Small intestine (tissue), 7 donors: ENCODE measurements around the gene MAPRE3. TPM values are rescaled to one million over a fixed set of nuclear protein-coding genes. Genes with fewer than 3 reads are reported as not detected.
A peak's percentile ranks its signal among the peaks of the same experiment; 100 is the strongest.

ENCODE experiments used
- DNase-seq, 2 donors: peaks; one replicate each; pipeline versions ENCODE4 v3.0.0 to v3.0.0-alpha.2; 2013
- FAIRE-seq: peaks from 2 replicates; lab custom pipeline; 2012; peaks lifted over from hg19 to GRCh38; lab: Jason Lieb, UNC
- H3K27ac ChIP-seq, 3 donors: one replicate each; pipeline ENCODE4 v1.5.1; 2013; ENCODE audit warnings: low read length in 2 of 3, mild to moderate bottlenecking in 2 of 3, control low read depth in 1 of 3, inconsistent platforms in 1 of 3, low read depth in 1 of 3, moderate library complexity in 1 of 3
- H3K27me3 ChIP-seq, 3 donors: one replicate each; pipeline ENCODE4 v1.6.1; 2013; ENCODE audit warnings: low read length in 3 of 3, inconsistent platforms in 1 of 3; ENCODE audit not compliant: control insufficient read depth in 3 of 3, insufficient read depth in 3 of 3
- H3K36me3 ChIP-seq, 3 donors: one replicate each; pipeline ENCODE4 v1.6.1; 2013; ENCODE audit warnings: low read length in 3 of 3, inconsistent platforms in 1 of 3, low read depth in 1 of 3, mild to moderate bottlenecking in 1 of 3, moderate library complexity in 1 of 3; ENCODE audit not compliant: control insufficient read depth in 3 of 3, insufficient read depth in 2 of 3
- H3K4me1 ChIP-seq, 3 donors: one replicate each; pipeline ENCODE4 v1.6.1; 2013; ENCODE audit warnings: low read length in 2 of 3, inconsistent platforms in 1 of 3, low read depth in 1 of 3, mild to moderate bottlenecking in 1 of 3, moderate library complexity in 1 of 3; ENCODE audit not compliant: control insufficient read depth in 3 of 3, insufficient read depth in 2 of 3
- H3K4me3 ChIP-seq, 3 donors: one replicate each; pipeline ENCODE4 v1.5.1; 2013; ENCODE audit warnings: low read length in 3 of 3, control low read depth in 1 of 3, inconsistent platforms in 1 of 3, low read depth in 1 of 3, mild to moderate bottlenecking in 1 of 3, moderate library complexity in 1 of 3
- H3K9me3 ChIP-seq, 2 donors: one replicate each; pipeline ENCODE4 v1.6.1; 2013; ENCODE audit warnings: low read depth in 1 of 2, low read length in 1 of 2; ENCODE audit not compliant: control insufficient read depth in 2 of 2, insufficient read depth in 1 of 2
- WGBS, 3 donors: extraction: QIAGEN DNeasy Blood & Tissue Kit; methylation state at CpG; one replicate each; pipeline ENCODE4 v1.1.7; 2013; 5-methylcytosine and 5-hydroxymethylcytosine counted together
- polyA plus RNA-seq, 4 donors: library from polyadenylated mRNA; stranded (reverse) in 3 of 4; unstranded in 1 of 4; fragments of 200-250 nt in 3 of 4; fragments of 120-200 nt in 1 of 4; gene quantifications; one replicate each; pipeline versions ENCODE4 v1.2.1 to v1.2.3, GENCODE V29; 2013
- donor health status: healthy with polysubstance abuse.
- donor health status: control.
- donor health status: control.
- donor health status: Bipolar disorder and iron deficiency.
- donor health status: healthy.

The MAPRE3 gene
- polyA plus RNA-seq, 4 donors, result 2.9 to 11.1 (median 6.0) TPM

GRCh38 chr2:26957041-26957440 lies 13.4 kb upstream of the MAPRE3 start:
- no peaks in the 10 kb centered on the region for H3K36me3 ChIP-seq
- H3K4me3 ChIP-seq, result no peak overlapping the region
- H3K9me3 ChIP-seq, result no peaks in the 10 kb centered on the region
- peaks cover 0 to 33% (median 0%) of the 10 kb centered on the region in 3 donors for H3K27me3 ChIP-seq
- no peak overlapping the region for H3K27ac ChIP-seq
- H3K4me1 ChIP-seq, result peaks cover 0 to 2% (median 0%) of the 10 kb centered on the region in 3 donors
- WGBS, 3 donors, result 62 to 67% (median 65%) methylated on average over 3 of the region's 3 CpGs
- DNase-seq (no peak), FAIRE-seq (no peak)

DNA sequence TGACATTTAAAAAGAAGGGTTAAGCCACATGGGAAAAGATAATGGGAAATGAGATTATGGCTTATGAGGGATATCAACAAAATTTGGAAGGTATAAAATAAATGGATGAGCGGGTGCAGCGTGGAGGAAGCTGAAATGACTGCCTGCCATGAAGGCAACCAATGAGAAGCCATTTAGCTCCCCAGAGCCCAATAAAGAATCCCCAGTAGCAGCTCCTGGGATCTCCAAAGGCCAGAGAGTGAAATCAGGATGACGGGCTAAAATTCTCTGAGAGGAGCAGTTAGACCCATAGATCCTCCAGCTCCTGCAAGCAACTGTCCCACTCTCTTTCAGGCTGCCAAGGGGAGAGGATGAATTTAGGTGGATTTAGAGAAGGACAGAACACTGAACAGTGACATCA lies 12.9 kb upstream of the MAPRE3 start:
- FAIRE-seq, result no peak
- peaks cover 0 to 30% (median 0%) of the 10 kb centered on the region in 3 donors for H3K27me3 ChIP-seq
- WGBS, 3 donors, result 66 to 78% (median 70%) methylated on average over 3 of the region's 3 CpGs

DNA sequence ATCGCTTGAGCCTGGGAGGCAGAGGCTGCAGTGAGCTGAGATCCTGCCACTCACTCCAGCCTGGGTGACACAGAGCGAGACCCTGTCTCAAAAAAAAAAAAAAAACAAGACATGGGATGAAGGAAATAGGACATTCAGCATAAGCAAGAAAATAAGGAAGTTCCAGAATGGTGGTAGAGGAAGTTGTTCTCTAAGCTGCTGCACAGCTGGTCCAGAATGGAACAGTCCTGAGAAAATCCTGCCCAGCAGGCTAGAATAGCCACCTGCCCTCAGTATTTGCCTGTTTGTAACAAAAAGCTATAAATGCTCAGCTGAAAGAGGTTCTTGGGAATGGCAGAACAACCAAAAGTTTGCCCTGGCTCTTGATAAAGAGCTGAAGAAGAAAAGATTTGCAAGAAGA lies 11.1 kb upstream of the MAPRE3 start:
- H3K27me3 ChIP-seq, result peaks cover 0 to 23% (median 0%) of the 10 kb centered on the region in 3 donors
- no peak overlapping the region for H3K27ac ChIP-seq
- FAIRE-seq (no peak), DNase-seq (no peak)
- no peaks in the 10 kb centered on the region for H3K9me3 ChIP-seq
- WGBS, 3 donors, result 77 to 87% (median 85%) methylated on average over 2 of the region's 2 CpGs
- H3K4me3 ChIP-seq, result no peak overlapping the region
- peaks cover 0 to 7% (median 0%) of the 10 kb centered on the region in 3 donors for H3K4me1 ChIP-seq
- H3K36me3 ChIP-seq, result no peaks in the 10 kb centered on the region

More for the DNA sequence above, 12.9 kb upstream of the MAPRE3 start:
- H3K36me3 ChIP-seq, result no peaks in the 10 kb centered on the region
- no peak for DNase-seq
- peaks cover 0 to 2% (median 0%) of the 10 kb centered on the region in 3 donors for H3K4me1 ChIP-seq
- no peak overlapping the region for H3K4me3 ChIP-seq
- no peaks in the 10 kb centered on the region for H3K9me3 ChIP-seq
- no peak overlapping the region for H3K27ac ChIP-seq

- FAIRE-seq (no peak), DNase-seq (peak in 1 of 2 donors; percentile 82)
- H3K27ac ChIP-seq, result peak overlapping the region in 1 of 3 donors; percentile 46
- no peaks in the 10 kb centered on the region for H3K36me3 ChIP-seq
- H3K4me3 ChIP-seq, result no peak overlapping the region
- H3K9me3 ChIP-seq, result no peaks in the 10 kb centered on the region
- peaks cover 0 to 22% (median 0%) of the 10 kb centered on the region in 3 donors for H3K4me1 ChIP-seq
- WGBS, 3 donors, result 38 to 49% (median 41%) methylated on average over 3 of the region's 3 CpGs
- H3K27me3 ChIP-seq, result peaks cover 0 to 17% (median 0%) of the 10 kb centered on the region in 3 donors
Observed at GRCh38 chr2:26964446-26965130, 5.8 kb upstream of the MAPRE3 start.

DNA sequence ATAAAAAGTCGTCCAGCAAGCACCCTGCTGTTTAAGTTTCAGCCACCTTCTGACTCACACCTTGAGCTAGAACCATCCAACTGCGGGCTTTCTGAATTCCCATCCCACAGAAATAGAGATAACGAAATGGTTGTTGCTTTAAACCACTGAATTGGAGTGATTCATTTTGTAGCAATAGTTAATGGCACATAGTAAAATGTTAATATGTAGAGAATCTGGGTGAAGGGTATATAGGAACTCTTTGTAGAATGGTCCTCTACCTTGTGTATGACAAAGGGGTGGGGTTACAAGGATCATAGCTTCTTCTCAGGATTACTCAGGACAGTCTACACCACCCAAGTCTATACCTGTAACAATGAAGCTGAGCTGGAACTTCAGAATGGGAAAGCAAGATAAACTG lies 2.4 kb upstream of the MAPRE3 start:
- Histone ChIP-seq H3K36me3 (no peaks in the 10 kb centered on the region), H3K9me3 (no peaks in the 10 kb centered on the region), H3K4me3 (no peak overlapping the region), H3K4me1 (peaks cover 0 to 25% (median 0%) of the 10 kb centered on the region in 3 donors), H3K27me3 (peaks cover 0 to 17% (median 0%) of the 10 kb centered on the region in 3 donors), H3K27ac (no peak overlapping the region)
- FAIRE-seq (no peak), DNase-seq (peak in 1 of 2 donors; percentile 21)
- 48 to 63% (median 60%) methylated on average over 3 of the region's 3 CpGs for WGBS, 3 donors

- no peak for FAIRE-seq
- Histone ChIP-seq H3K4me3 (no peak overlapping the region), H3K9me3 (no peaks in the 10 kb centered on the region), H3K27ac (no peak overlapping the region), H3K4me1 (peaks cover 0 to 21% (median 0%) of the 10 kb centered on the region in 3 donors), H3K27me3 (peaks cover 0 to 17% (median 0%) of the 10 kb centered on the region in 3 donors), H3K36me3 (no peaks in the 10 kb centered on the region)
- DNase-seq, result peak in 1 of 2 donors; percentile 39
- 60 to 69% (median 60%) methylated on average over 10 of the region's 10 CpGs for WGBS, 3 donors
Observed at GRCh38 chr2:26969077-26969844, 1.2 kb upstream of the MAPRE3 start.

DNA sequence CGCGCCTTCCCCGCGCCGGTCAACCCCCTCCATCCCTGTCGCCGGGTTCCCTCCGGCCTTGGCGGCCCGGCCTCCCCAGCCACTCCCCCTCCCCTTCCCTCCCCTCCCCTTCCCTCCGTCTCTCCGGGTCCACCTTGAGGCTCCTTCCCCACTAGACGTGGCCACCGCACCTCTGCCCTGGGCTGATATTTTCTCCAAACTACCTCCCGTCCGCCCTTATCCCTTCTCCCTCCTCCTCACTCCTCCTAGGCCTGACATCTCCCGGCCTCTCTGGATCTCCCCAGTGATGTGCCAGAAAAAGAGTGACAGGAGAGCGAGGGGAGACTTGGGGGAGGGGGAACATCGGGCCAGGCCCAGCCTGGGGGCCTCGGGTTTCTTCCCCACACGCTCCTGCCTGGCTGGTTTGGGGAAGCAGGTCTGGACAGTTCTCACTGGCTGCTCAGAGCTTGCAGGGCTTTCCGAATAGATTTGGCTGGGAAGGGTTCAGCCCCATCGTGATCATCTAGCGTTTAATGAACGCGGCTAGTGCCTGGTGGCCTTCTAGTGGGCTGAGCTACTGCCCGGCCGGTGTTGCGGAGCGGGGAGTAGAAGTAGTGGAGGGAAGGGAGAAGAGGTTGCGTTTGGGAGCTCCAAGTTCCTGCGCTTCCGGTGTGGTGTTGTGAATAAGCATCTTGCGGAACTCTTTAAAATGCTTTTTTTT lies 641 bp downstream of the MAPRE3 start:
- Histone ChIP-seq H3K4me3 (peak overlapping the region; percentile 62 to 69 (median 62)), H3K4me1 (peaks cover 0 to 15% (median 0%) of the 10 kb centered on the region in 3 donors), H3K36me3 (no peaks in the 10 kb centered on the region), H3K9me3 (no peaks in the 10 kb centered on the region), H3K27me3 (peaks cover 0 to 20% (median 0%) of the 10 kb centered on the region in 3 donors), H3K27ac (peak overlapping the region in 1 of 3 donors; percentile 47)
- no peak for FAIRE-seq
- 19 to 44% (median 42%) methylated on average over 23 to 34 of the region's 34 CpGs for WGBS, 3 donors
- DNase-seq, result peak in 1 of 2 donors; percentile 19
